GM21825 (cell line): ENCODE measurements around the gene WIPI1.
"Not testable (repeated sequence)": the region's sequence is repeated elsewhere in the genome, so short reads cannot be mapped to it uniquely, and the experiment has no call there.

Experiments used
- ATAC-seq: cut with Tn5 transposase; IDR thresholded peaks from one replicate; pipeline ENCODE4 v1.9.1; 2021; ENCODE audit warnings: mild to moderate bottlenecking, moderate library complexity; ENCODE audit not compliant: unreplicated experiment

The WIPI1 gene

DNA sequence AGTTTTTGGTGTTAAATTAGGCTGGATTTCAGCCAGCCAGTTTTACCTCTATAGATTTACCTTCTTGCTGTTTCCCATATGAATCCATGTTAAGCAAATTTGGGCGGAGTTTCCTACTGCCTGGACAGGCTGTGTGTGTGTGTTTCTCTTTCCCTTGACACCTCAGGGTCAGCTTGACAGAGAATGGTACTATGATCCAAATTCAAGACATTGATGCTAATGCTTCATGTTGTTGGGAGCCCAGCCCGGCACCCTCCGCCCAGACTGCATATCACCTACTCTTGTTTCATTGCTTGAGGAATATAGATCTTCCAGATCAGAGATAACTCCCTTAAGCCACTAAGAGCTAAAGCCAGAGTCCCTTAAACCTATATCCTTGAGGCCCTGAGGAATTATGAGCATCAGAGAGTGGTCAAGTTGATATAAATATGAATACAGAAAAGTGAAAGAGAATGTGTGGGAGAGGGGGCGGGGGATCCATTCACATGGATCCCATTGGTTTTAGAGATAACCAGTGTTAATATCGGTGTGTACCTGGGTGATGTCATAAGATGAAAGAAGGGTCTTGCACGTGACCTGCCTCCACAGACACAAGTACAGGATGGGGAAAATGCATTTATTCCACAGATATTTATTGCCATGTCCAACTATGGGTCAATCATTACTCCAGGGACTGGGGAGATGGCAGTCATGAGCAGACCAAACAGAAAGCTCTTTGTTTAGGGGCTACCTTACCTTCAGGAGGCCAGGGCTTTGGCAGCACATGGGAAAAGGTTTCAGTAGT, 69.7 kb downstream of the WIPI1 start:
- ATAC-seq: no peak

DNA sequence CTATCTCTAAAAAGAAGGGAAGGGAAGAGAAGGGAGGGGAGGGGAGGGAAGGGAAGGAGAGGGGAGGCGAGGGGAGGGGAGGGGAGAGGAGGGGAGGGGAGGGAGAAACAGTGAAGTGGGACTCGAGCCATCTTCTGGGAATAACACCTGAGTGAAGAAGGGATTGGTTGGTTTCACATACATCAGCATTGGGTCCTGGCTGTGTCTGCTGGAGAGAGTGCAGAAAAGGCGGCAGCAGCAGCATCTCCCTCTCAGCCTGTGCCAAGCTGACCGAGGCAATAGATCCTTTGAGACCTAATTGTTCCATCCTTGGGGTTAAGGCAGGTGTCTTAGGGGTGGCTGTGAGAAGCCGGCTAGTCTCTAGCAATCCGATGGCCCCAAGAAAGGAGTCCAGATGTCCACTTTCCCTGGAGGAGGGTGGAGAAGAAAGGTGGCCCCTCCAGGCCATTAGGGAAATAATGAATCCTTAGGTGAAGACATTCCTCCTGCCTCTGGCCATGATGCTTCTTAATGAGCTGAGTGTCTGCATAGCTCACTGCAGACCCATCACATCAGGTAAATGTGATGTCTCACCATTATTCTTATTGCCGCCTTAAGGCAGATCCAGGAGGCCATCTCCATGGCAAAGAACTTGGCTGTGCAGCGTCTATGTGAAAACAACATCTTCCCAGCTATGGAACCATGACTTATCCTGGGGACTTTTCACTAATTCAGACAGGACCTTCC, 71.6 kb downstream of the WIPI1 start:
- ATAC-seq: no peak

DNA sequence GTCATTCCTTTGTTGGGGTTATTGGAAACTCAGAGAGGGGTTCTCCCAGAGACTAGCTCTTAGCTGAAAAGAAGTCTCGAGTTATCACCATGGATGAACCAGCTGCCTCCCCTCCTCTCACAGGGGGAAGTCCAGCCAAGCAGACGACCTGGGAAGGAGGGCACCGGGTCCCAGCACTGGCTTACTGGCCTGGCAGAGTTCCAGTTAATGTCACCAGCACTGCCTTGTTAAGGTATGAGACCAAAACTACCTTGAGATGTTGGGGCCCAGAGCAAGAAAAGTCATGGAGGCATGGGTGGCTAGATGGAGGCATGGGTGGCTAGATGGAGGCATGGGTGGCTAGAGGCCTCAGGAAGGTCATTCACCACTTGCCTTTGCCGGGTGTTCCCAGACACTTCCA, 72.4 kb downstream of the WIPI1 start:
- ATAC-seq: no peak

DNA sequence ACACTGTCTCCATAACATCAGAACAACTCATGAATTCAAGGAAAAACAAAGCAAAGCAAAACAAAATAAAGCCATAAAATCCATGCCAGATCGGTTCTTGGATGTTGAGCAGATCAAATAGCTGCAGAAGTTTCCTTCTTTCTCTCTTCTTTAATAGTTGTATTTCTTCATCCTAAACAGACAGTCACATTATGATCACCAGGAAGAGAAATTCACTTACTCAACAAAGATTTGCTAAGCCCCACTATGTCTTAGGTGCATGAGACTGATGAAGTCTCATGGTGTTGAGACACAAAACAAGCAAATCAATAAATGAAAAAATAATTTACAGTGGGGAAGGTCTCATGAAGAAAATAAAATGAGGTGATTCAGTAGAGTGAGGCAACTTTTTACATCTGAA, 72.8 kb downstream of the WIPI1 start:
- no peak for ATAC-seq

DNA sequence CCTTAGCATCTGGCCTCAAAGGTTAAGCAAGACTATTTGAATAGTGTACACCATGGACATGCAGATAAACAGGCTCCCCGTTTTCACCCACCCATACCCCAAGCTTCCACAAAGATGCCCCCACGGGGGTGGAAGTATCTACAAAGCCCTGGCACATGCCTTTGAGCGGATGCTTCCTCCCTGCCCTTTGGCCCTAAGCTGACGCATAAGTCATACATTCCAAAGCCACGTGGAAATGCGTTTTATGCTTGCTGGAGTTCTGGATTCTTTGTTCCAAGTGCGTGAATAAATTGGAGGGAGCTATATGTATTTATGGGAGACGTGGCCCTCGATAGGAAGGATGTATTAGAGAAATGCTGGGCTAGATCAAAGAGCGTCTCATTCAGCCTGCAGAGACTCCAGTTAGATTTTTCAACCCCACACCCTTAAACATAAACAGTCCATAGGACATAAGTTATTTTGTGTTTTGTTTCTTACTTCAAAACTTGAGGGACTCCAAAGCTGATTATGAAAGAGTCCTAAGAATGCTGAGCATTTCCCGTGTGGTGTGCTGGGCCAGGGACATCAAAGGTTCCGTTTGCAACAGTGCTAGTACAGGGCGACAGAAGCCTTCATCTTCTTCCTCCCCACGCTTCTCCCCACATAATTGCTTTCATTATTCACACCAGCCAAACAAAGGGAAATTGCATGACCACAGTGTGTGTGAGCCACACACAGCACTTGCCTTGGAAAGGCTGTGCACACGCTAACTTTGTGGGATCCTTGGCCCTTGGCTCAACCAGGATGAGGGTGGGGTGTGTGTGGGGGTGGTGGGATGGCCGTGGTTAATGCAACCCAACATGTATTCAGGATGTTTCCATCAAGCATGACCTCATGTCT, 73.6 kb downstream of the WIPI1 start:
- no peak for ATAC-seq

DNA sequence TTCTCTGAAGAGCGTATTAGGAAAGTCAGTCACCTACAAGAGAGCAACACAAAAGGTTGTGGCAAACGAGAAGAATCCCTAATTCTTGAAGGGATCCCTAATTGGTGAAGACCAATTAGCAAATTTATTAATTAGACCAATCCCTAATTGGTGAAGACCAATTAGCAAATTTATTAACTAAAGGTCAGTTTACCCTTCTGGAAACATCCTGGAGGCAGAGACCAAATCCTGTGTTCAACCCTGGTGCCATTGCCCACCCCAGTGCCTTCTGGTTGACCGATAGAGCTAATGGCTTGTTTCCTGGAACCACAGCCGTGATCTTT, 74.2 kb downstream of the WIPI1 start:
- no peak for ATAC-seq

DNA sequence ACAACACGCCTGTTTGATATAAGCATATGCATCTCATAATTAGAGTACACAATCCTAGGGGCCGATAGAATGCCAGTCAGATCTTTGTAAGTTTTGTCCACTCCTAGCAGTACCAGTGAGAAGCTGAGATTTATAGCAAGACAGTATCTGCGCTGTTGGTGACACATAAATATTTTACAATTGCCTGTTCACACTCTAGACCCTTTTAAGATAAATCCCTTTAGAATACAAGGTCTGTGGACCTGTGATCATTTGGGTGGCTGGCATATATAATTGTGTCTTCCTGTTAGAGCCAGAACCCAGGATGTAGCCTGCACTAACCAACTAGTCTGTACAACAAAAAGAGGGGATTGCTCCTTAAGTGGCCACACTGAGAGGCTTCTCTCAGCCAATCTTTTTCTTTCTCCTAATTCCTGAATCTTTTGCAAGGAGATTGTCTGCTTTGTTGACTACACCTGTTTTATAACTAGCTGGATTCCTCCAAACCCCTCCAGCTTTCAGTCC, 74.7 kb downstream of the WIPI1 start:
- no peak for ATAC-seq

DNA sequence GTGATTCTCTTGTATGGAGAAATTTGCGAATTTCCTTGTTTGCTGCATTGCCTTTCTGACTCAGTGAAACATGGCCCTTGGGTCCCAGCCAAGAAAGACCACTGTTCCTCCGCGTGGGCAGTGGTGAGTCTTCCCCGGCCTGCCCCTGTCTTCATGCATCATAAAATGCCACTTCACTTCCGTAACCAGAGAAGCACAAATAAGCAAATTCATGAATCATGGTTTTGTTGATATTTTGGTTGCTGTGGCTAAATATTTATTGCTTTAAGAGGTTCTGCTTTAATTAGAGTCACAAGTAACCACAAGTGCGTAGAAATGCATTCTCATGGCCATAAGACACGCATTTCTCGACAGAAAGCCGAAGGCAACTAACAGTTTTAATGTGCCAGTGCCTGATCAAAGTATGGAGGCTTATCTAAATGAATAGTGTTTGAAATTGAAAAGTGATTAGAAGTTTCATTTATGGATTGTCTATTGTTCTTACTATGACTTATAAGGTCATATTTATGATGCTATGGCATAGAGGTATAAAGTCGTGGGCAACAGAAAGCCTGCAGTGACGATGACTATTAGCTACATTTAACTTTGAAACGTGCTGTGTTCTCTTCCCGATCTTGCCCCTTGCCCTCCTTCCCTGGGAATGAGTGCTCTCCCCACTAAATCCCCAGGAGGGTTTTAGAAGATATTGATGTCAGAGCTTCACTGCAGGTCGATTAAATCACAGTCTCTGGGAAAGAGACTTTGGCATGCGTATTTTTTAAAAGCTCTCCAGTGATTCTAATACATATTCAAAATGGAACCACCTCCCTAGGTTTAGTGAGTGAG, 76.0 kb downstream of the WIPI1 start:
- no peak for ATAC-seq

DNA sequence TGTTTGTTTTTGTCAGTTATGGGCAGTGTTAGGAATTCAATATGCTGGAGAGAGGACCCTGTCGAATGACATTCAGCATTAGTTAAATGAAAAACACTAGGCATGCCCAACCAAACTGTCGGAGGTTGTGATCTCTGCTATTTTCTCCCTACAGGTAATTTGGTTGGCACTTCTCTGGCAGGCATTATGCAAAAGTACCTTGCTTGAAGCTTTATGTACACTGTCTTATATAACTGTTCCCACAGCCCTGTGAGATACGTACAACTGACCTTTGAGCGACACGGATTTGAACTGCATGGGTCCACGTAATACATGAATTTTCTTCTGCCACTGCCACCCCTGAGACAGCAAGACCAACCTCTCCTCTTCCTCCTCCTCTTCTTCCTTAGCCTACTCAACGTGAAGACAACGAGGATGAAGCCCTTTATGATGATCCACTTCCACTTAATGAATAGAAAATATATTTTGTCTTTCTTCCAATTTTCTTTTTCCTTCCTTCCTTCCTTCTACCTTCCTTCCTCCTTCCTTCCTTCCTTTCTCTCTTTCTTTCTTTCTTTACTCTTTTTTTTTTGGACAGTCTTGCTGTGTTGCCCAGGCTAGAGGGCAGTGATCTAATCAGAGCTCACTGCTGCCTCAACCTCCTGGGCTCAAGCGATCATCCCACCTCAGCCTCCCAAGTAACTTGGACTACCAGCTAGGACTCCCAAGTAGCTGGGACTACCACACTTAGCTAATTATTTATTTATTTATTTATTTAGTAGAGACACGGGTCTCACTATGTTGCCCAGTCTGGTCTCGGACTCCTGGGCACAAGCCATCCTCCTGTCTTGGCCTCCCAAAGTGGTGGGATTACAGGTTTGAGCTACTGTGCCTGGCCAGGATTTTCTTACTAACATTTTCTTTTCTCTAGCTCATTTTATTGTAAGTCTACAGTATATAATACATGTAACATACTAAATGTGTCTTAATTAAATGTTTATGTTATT, 77.3 kb downstream of the WIPI1 start:
- no peak for ATAC-seq

DNA sequence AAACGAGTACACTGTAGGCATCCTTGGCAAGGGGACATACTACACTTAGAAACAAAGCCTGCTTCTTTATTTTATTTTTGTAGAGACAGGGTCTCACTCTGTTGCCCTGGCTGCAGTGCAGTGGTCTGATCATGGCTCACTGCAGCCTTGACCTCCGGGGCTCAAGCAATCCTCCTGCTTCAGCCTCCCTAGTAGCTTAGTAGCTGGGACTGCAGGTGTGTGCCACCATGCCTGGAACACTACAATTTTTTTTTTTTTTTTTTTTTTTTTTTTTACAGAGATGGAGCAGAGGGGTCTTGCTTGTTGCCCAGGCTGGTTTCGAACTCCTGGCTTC, 78.2 kb downstream of the WIPI1 start:
- ATAC-seq: no peak

DNA sequence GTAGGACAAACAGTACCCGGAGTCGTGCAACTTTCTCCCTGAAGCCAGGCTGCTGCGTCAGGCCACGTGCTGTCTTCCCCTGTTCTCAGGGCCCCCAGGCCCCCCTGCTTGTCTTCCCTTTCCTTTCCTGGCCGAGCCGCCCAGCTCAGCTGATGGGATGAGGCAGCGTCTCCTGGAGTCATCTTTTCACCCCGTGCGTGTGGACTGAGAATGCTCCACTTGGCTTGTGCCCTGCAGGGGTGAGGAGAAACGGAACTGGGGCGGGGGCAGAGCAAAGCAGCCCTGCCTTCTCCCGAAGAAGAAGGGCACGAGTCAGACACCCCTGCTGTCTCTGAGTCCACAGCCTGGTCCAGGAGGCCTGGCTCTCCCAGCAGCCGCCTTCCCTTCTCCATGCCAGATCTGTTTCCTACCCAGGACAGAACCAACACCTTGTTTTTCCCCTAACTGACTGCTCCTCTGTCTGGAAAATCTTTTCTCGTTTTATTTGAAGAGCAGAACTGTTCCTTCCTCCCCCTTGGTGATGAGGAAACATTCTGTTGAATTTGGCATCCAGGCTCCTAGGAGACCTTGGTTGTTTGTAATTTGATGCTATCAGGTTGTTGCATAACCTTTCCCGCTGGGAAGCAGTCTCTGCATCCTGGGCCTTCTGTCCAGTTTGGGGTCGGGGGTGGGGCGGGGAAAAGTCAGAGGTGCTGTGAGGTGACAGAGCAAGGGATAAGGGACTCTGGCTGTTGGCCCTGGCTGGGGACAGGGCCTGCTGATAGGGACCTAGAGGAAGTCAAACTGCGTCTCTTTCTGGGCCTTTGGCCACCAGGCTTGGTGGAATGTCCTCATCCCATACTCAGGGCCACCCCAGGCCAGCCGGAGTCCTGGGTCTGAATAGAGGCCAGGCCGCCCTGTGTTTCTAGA, 78.8 kb downstream of the WIPI1 start:
- no peak for ATAC-seq

DNA sequence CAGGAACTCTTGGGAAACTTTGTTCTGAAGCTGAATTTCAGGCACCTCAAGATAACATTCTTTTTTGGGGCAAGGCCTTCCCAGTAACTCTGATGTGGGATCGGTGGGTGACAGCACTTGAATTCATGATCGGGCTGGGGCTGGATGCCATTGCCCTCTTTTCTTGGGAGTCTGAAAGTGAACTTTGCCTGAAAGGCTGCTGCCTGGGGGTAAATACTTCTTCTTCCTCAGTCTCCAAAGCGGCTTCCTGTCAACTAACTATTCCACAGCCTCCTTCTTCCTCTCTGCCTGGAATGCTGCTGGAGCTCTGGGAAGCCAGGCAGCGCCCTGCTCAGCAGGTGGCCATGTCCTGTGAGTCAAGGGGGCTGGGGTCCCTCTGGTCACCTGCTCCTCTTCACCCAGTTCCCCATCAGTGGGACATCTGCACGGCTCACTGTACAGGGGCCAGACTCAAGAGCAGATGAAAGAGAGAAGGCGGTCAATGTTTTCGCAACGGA, 79.5 kb downstream of the WIPI1 start:
- no peak for ATAC-seq

DNA sequence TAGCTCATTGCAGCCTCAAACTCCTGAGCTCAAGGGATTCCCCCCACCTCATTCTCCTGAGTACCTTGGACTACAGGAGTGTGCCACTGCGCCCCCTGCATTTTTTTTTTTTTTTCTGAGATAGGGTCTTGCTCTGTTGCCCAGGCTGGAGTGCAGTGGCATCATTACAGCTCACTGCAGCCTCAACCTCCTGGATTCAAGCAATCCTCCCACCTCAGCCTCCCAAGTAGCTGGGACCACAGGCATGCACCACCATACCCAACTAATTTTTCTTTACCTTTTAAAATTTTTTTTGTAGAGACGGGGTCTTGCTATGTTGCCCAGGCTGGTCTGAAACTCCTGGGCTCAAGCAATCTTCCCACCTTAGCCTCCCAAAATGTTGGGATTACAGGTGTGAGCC, 81.1 kb downstream of the WIPI1 start:
- not testable (repeated sequence) for ATAC-seq

DNA sequence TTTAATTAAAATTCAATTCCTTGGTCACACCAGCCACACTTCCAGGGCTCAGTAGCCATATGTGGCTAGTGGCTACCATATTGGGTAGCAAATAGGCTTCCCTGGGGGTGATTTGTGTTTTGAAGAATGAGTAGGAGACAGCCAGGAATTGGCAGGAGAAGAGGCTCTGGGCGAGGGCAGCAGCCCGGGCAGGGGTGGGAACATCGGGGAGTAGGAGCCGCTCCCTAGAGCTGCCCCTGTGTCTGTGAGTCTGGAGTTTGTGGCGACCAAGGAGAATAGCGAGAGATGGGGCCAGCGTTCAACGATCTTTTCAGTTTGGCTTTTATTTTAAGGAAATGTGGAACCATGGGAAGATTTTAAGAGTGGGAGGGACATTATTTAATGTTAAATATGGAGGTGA, 81.7 kb downstream of the WIPI1 start:
- ATAC-seq: no peak
